Tibial nerve (tissue), 4 donors: ENCODE data around the gene TSPAN3. TPM values are rescaled to one million over a fixed set of nuclear protein-coding genes. Genes with fewer than 3 reads are reported as not detected.

Experiments used
- DNase-seq, 2 donors: peaks; one replicate each; pipeline ENCODE4 v3.0.0-alpha.2; 2019; ENCODE audit warnings: low spot score in 2 of 2
- H3K27ac ChIP-seq, 4 donors: fragments of 200-600 bp; sonication (generic) in 3 of 4; one replicate each; pipeline ENCODE4 v1.5.1; 2017 to 2019; ENCODE audit warnings: mild to moderate bottlenecking in 1 of 4
- H3K27me3 ChIP-seq, 2 donors: fragments of 200-600 bp; sonication (generic) in 1 of 2; one replicate each; pipeline versions ENCODE4 v1.5.1 to v1.6.0; 2017 to 2019
- H3K36me3 ChIP-seq, 3 donors: fragments of 200-600 bp; sonication (generic); one replicate each; pipeline ENCODE4 v1.5.1; 2018 to 2019
- H3K4me1 ChIP-seq, 4 donors: fragments of 200-600 bp; sonication (generic) in 3 of 4; one replicate each; pipeline ENCODE4 v1.5.1; 2017 to 2019
- H3K4me3 ChIP-seq, 4 donors: fragments of 200-600 bp; sonication (generic) in 3 of 4; one replicate each; pipeline ENCODE4 v1.5.1; 2017 to 2019; ENCODE audit warnings: mild to moderate bottlenecking in 1 of 4, moderate library complexity in 1 of 4
- H3K9me3 ChIP-seq, 4 donors: fragments of 200-600 bp; sonication (generic) in 3 of 4; one replicate each; pipeline ENCODE4 v1.5.1; 2017 to 2019
- CTCF ChIP-seq, 5 experiments: fragments of 200-600 bp in 3 of 5; fragments of 450-650 bp in 2 of 5; sonication (generic) in 3 of 5; IDR thresholded peaks; one replicate each; pipeline ENCODE4 v1.5.1; 2016 to 2019; ENCODE audit warnings: antibody characterized with exemption in 5 of 5, mild to moderate bottlenecking in 3 of 5, moderate library complexity in 2 of 5
- EP300 ChIP-seq, 2 donors: sonication (generic); formaldehyde crosslinking; IDR thresholded peaks; one replicate each; pipeline ENCODE4 v1.6.1; 2017; ENCODE audit warnings: antibody characterized with exemption in 2 of 2, mild to moderate bottlenecking in 1 of 2
- POLR2A ChIP-seq, 2 donors: fragments of 450-650 bp; IDR thresholded peaks; one replicate each; pipeline ENCODE4 v1.6.1; 2017; ENCODE audit warnings: antibody characterized with exemption in 2 of 2, mild to moderate bottlenecking in 2 of 2, moderate library complexity in 2 of 2
- WGBS, 2 donors: methylation state at CpG; one replicate each; pipeline ENCODE4 v1.1.5; 2018; 5-methylcytosine and 5-hydroxymethylcytosine counted together
- total RNA-seq, 4 donors: library from RNA; depleted of rRNA; stranded (reverse); fragments of >200 nt; gene quantifications; one replicate each; pipeline ENCODE4 v1.1.0, GENCODE V29; 2016

TSPAN3 gene
- total RNA-seq, 4 donors from 2014 or later = 155 to 229 (median 203) TPM

- no peak overlapping the region for H3K4me3 ChIP-seq
- H3K9me3 ChIP-seq = no peaks in the 10 kb centered on the region
- no peak for TF ChIP-seq POLR2A (IDR thresholded peaks at IDR 0.05)
- TF ChIP-seq CTCF (IDR thresholded peaks at IDR 0.05) = no peak
- no peak for TF ChIP-seq EP300 (IDR thresholded peaks at IDR 0.05)
- no peaks in the 10 kb centered on the region for H3K27me3 ChIP-seq
- peaks cover 0 to 7% (median 1%) of the 10 kb centered on the region in 4 donors for H3K4me1 ChIP-seq
- H3K27ac ChIP-seq = no peak overlapping the region
- no peaks in the 10 kb centered on the region for H3K36me3 ChIP-seq
- no peak for DNase-seq
- 90 to 94% methylated on average over 12 to 14 of the region's 14 CpGs for WGBS, 2 donors
Measured at GRCh38 chr15:77022646-77023575, 48.0 kb downstream of the TSPAN3 start.

DNA sequence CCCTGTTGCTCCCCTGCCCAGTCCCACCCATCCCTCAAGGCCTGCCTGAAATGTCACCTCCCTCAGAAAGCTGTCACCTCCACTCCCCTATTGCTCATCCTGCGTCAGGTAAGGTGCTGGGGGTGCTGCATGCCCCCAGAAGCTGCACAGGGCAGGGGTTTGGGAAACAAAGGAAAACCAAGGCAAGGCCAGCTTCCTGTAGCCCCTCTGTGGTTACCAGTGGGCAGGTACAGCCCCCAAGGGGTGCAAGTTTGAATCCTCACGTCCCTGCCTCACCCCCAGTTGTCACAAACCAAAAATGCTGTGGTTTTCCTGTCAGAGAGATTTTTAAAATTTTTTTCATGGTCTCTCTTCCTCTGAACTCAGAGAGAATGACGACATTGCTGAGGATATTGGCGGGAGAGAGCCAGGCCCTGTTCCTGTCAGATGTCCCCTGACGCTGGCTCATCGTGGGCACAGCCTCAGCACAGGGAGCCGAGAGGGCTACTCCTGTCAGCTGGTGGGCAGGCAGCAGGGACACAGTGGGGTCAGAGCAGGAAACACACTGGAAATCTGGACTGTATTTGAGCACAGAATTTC, 49.0 kb downstream of the TSPAN3 start:
- WGBS, 2 donors = 63 to 73% methylated on average over 7 of the region's 7 CpGs
- no peaks in the 10 kb centered on the region for H3K36me3 ChIP-seq
- no peak overlapping the region for H3K4me3 ChIP-seq
- no peaks in the 10 kb centered on the region for H3K9me3 ChIP-seq
- H3K27ac ChIP-seq = no peak overlapping the region
- no peak for DNase-seq
- no peak for TF ChIP-seq CTCF (IDR thresholded peaks at IDR 0.05)
- peak in 1 of 2 donors; percentile 38 for TF ChIP-seq EP300 (IDR thresholded peaks at IDR 0.05)
- TF ChIP-seq POLR2A (IDR thresholded peaks at IDR 0.05) = no peak
- H3K27me3 ChIP-seq = no peaks in the 10 kb centered on the region
- peaks cover 0 to 6% (median 1%) of the 10 kb centered on the region in 4 donors for H3K4me1 ChIP-seq

DNA sequence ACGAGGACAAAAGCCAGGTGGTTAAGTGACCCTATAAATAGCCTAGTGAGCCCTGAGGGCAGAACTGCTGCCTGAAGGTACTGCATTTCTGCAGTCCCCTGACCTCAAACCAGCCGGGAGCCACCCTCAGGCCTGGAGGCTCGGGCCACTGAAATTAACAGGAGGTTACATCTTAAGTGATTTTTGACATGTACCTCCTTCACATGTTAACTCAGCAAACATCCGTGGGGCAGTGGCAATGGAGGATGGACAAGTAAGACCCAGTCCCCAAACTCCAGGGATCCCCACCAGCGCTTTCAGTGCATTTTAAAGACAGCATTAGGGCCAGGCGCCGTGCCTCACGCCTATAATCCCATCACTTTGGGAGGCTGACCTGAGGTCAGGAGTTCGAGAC, 49.8 kb downstream of the TSPAN3 start:
- WGBS, 2 donors = 80 to 86% methylated on average over 8 to 9 of the region's 9 CpGs
- Histone ChIP-seq H3K36me3 (no peaks in the 10 kb centered on the region), H3K9me3 (no peaks in the 10 kb centered on the region), H3K27ac (no peak overlapping the region), H3K4me1 (peaks cover 0 to 9% (median 1%) of the 10 kb centered on the region in 4 donors), H3K27me3 (no peaks in the 10 kb centered on the region), H3K4me3 (no peak overlapping the region)
- TF ChIP-seq POLR2A (IDR thresholded peaks at IDR 0.05) = no peak
- TF ChIP-seq CTCF (IDR thresholded peaks at IDR 0.05) = no peak
- no peak for TF ChIP-seq EP300 (IDR thresholded peaks at IDR 0.05)
- DNase-seq = no peak

- no peaks in the 10 kb centered on the region for H3K36me3 ChIP-seq
- peaks cover 0 to 14% (median 1%) of the 10 kb centered on the region in 4 donors for H3K4me1 ChIP-seq
- no peak overlapping the region for H3K27ac ChIP-seq
- WGBS, 2 donors = 79 to 95% methylated on average over 4 to 5 of the region's 6 CpGs
- TF ChIP-seq CTCF (IDR thresholded peaks at IDR 0.05) (no peak), POLR2A (IDR thresholded peaks at IDR 0.05) (no peak), EP300 (IDR thresholded peaks at IDR 0.05) (no peak)
- no peaks in the 10 kb centered on the region for H3K27me3 ChIP-seq
- no peak for DNase-seq
- H3K9me3 ChIP-seq = no peaks in the 10 kb centered on the region
- H3K4me3 ChIP-seq = no peak overlapping the region
Measured at GRCh38 chr15:77020348-77021087, 50.4 kb downstream of the TSPAN3 start.
